Endothelial cell of umbilical vein (primary cell): ENCODE measurements around the gene MEGF11.

Experiments
- CTCF ChIP-seq, 2 donors: IDR thresholded peaks; 1 replicate in 1 of 2; 2 replicates in 1 of 2; pipeline ENCODE4 v1.5.1; 2011; ENCODE audit warnings: low read length in 2 of 2, mild to moderate bottlenecking in 2 of 2, moderate library complexity in 2 of 2, control low read depth in 1 of 2, inconsistent platforms in 1 of 2, low read depth in 1 of 2; ENCODE audit not compliant: insufficient read depth in 1 of 2; ENCODE audit errors: extremely low read depth in 1 of 2
- EZH2 ChIP-seq: IDR thresholded peaks from 2 replicates; pipeline ENCODE4 v1.6.1; 2012; ENCODE audit warnings: borderline replicate concordance, low read depth, mild to moderate bottlenecking, moderate library complexity, low read length, inconsistent platforms; ENCODE audit not compliant: severe bottlenecking
- FOS ChIP-seq: IDR thresholded peaks from 2 replicates; pipeline ENCODE4 v1.6.1; 2011; ENCODE audit warnings: mild to moderate bottlenecking, low read length, moderate library complexity, borderline replicate concordance; ENCODE audit not compliant: insufficient read depth
- GATA2 ChIP-seq: IDR thresholded peaks from 2 replicates; pipeline ENCODE4 v1.7.0; 2011; ENCODE audit warnings: low read depth, mild to moderate bottlenecking, moderate library complexity, mixed read lengths, low read length; ENCODE audit not compliant: insufficient read length, insufficient read depth
- JUN ChIP-seq: IDR thresholded peaks from 2 replicates; pipeline ENCODE4 v1.6.1; 2011; ENCODE audit warnings: borderline replicate concordance, low read depth; ENCODE audit not compliant: insufficient read length, insufficient read depth
- MAX ChIP-seq: IDR thresholded peaks from 2 replicates; pipeline ENCODE4 v1.6.1; 2011; ENCODE audit not compliant: insufficient read depth, insufficient read length
- MYC ChIP-seq: IDR thresholded peaks from one replicate; pipeline ENCODE4 v1.6.1; 2011; ENCODE audit warnings: mild to moderate bottlenecking, low read depth, low read length
- POLR2A ChIP-seq: IDR thresholded peaks from 2 replicates; pipeline ENCODE4 v1.6.1; 2012; ENCODE audit warnings: low read depth, mild to moderate bottlenecking, control low read depth, low read length
- POLR2AphosphoS5 ChIP-seq: IDR thresholded peaks from 2 replicates; pipeline ENCODE4 v1.6.1; 2012; ENCODE audit warnings: low read depth, mild to moderate bottlenecking, control low read depth, low read length, moderate library complexity; ENCODE audit not compliant: insufficient read depth

- no peak for TF ChIP-seq CTCF (IDR thresholded peaks at IDR 0.05; ENCODE audit: extremely low read depth in 1 of 2, insufficient read depth in 1 of 2, low read depth in 1 of 2, low read length in 2 of 2)
- no peak for TF ChIP-seq FOS
- no peak for TF ChIP-seq POLR2AphosphoS5
- no peak for TF ChIP-seq JUN
- no peak for TF ChIP-seq EZH2
- no peak for TF ChIP-seq POLR2A
- no peak for TF ChIP-seq MAX
- no peak for TF ChIP-seq GATA2
- TF ChIP-seq MYC, result no peak
These were observed 256.6 kb downstream of the MEGF11 start for GRCh38 chr15:65996901-65997300.
